Liver (tissue), 9 donors: ENCODE results near the gene STOX2. TPM values are rescaled to one million over a fixed set of nuclear protein-coding genes. Genes with fewer than 3 reads are reported as not detected.

Source experiments
- DNase-seq: peaks from one replicate; pipeline ENCODE4 v3.0.0-alpha.2; 2017; ENCODE audit warnings: low spot score
- H3K27ac ChIP-seq, 2 donors: one replicate each; pipeline ENCODE4 v1.7.0; 2013; ENCODE audit warnings: inconsistent platforms in 2 of 2, low read length in 2 of 2, control low read depth in 1 of 2, low read depth in 1 of 2, mild to moderate bottlenecking in 1 of 2
- H3K27me3 ChIP-seq, 4 donors: one replicate each; pipeline versions ENCODE4 v1.6.1 to v1.7.0; 2013; ENCODE audit warnings: low read length in 3 of 4, inconsistent platforms in 1 of 4, mild to moderate bottlenecking in 1 of 4, moderate library complexity in 1 of 4; ENCODE audit not compliant: control insufficient read depth in 4 of 4, insufficient read depth in 4 of 4
- H3K36me3 ChIP-seq, 4 donors: one replicate each; pipeline versions ENCODE4 v1.6.1 to v1.7.0; 2013; ENCODE audit warnings: low read length in 3 of 4, mild to moderate bottlenecking in 3 of 4, low read depth in 1 of 4, moderate library complexity in 1 of 4; ENCODE audit not compliant: control insufficient read depth in 4 of 4, insufficient read depth in 3 of 4
- H3K4me1 ChIP-seq, 4 donors: one replicate each; pipeline versions ENCODE4 v1.6.1 to v1.7.0; 2013; ENCODE audit warnings: low read length in 3 of 4, mild to moderate bottlenecking in 3 of 4, moderate library complexity in 1 of 4; ENCODE audit not compliant: control insufficient read depth in 4 of 4, insufficient read depth in 4 of 4
- H3K4me3 ChIP-seq, 3 donors: one replicate each; pipeline versions ENCODE4 v1.6.1 to v1.7.0; 2013; ENCODE audit warnings: low read length in 3 of 3, control low read depth in 1 of 3, low read depth in 1 of 3, mild to moderate bottlenecking in 1 of 3
- H3K9ac ChIP-seq, 2 donors: one replicate each; pipeline ENCODE4 v1.7.0; 2013; ENCODE audit warnings: low read length in 2 of 2, mild to moderate bottlenecking in 2 of 2, moderate library complexity in 2 of 2, control low read depth in 1 of 2, low read depth in 1 of 2
- H3K9me3 ChIP-seq, 4 donors: one replicate each; pipeline versions ENCODE4 v1.6.1 to v1.7.0; 2013; ENCODE audit warnings: low read length in 3 of 4; ENCODE audit not compliant: control insufficient read depth in 4 of 4
- ATF3 ChIP-seq: IDR thresholded peaks from 2 replicates; pipeline ENCODE4 v1.6.1; 2016; ENCODE audit warnings: antibody characterized with exemption
- EGR1 ChIP-seq, 2 donors: IDR thresholded peaks; 2 replicates each; pipeline ENCODE4 v1.6.1; 2016 to 2018; ENCODE audit warnings: antibody characterized with exemption in 2 of 2, low read depth in 2 of 2
- FOXA1 ChIP-seq: IDR thresholded peaks from 2 replicates; pipeline ENCODE4 v1.6.1; 2016; ENCODE audit warnings: antibody characterized with exemption
- FOXA2 ChIP-seq: IDR thresholded peaks from 2 replicates; pipeline ENCODE4 v1.6.1; 2016; ENCODE audit warnings: antibody characterized with exemption
- HNF4A ChIP-seq, 2 donors: conservative IDR thresholded peaks; 2 replicates each; pipeline ENCODE4 v1.6.1; 2016; ENCODE audit warnings: antibody characterized with exemption in 2 of 2, mild to moderate bottlenecking in 2 of 2
- HNF4G ChIP-seq: IDR thresholded peaks from 2 replicates; pipeline ENCODE4 v1.6.1; 2016; ENCODE audit warnings: antibody characterized with exemption
- JUND ChIP-seq, 2 donors: IDR thresholded peaks; 2 replicates each; pipeline ENCODE4 v1.6.1; 2016; ENCODE audit warnings: antibody characterized with exemption in 2 of 2
- MAX ChIP-seq: IDR thresholded peaks from 2 replicates; pipeline ENCODE4 v1.6.1; 2016; ENCODE audit warnings: antibody characterized with exemption
- NR2F2 ChIP-seq: IDR thresholded peaks from 2 replicates; pipeline ENCODE4 v1.6.1; 2016; ENCODE audit warnings: antibody characterized with exemption
- RAD21 ChIP-seq, 2 donors: IDR thresholded peaks; 2 replicates each; pipeline ENCODE4 v1.6.1; 2016; ENCODE audit warnings: antibody characterized with exemption in 2 of 2, mild to moderate bottlenecking in 2 of 2
- RXRA ChIP-seq, 2 donors: IDR thresholded peaks; 2 replicates each; pipeline ENCODE4 v1.6.1; 2017 to 2018; ENCODE audit warnings: antibody characterized with exemption in 2 of 2, mild to moderate bottlenecking in 1 of 2
- SP1 ChIP-seq: IDR thresholded peaks from 2 replicates; pipeline ENCODE4 v1.6.1; 2018; ENCODE audit warnings: antibody characterized with exemption, mild to moderate bottlenecking
- YY1 ChIP-seq: IDR thresholded peaks from 2 replicates; pipeline ENCODE4 v1.6.1; 2016; ENCODE audit warnings: antibody characterized with exemption, mild to moderate bottlenecking
- ZBTB33 ChIP-seq: IDR thresholded peaks from 2 replicates; pipeline ENCODE4 v1.6.1; 2016; ENCODE audit warnings: antibody characterized with exemption
- WGBS: extraction: QIAGEN DNeasy Blood & Tissue Kit; methylation state at CpG from one replicate; pipeline ENCODE4 v1.1.7; 2013; 5-methylcytosine and 5-hydroxymethylcytosine counted together
- polyA plus RNA-seq, 2 donors: library from polyadenylated mRNA; stranded (reverse) in 1 of 2; unstranded in 1 of 2; fragments of 200-250 nt in 1 of 2; fragments of >200 nt in 1 of 2; fragmentation: Nextera tagmentation in 1 of 2; extraction: Ambion mirVana in 1 of 2; gene quantifications; one replicate each; pipeline versions ENCODE4 v1.2.1 to v1.2.3, GENCODE V29; 2013 to 2015
- total RNA-seq, 2 donors: library from RNA; depleted of rRNA; stranded (reverse); fragments of >200 nt; gene quantifications; one replicate each; pipeline ENCODE4 v1.2.3, GENCODE V29; 2014
- TF ChIP-seq, protein P1 (sequence below): IDR thresholded peaks from 2 replicates; pipeline ENCODE4 v1.6.1; 2016; ENCODE audit warnings: antibody characterized with exemption, mild to moderate bottlenecking
- donor health status: healthy.
- donor health status: healthy.
- donor health status: healthy.
- donor health status: healthy.
- donor health status: healthy.

STOX2 gene
- total and polyA plus RNA-seq, 4 donors, result 1.4 to 12.6 (median 1.6) TPM

- TF ChIP-seq, protein P1, sequence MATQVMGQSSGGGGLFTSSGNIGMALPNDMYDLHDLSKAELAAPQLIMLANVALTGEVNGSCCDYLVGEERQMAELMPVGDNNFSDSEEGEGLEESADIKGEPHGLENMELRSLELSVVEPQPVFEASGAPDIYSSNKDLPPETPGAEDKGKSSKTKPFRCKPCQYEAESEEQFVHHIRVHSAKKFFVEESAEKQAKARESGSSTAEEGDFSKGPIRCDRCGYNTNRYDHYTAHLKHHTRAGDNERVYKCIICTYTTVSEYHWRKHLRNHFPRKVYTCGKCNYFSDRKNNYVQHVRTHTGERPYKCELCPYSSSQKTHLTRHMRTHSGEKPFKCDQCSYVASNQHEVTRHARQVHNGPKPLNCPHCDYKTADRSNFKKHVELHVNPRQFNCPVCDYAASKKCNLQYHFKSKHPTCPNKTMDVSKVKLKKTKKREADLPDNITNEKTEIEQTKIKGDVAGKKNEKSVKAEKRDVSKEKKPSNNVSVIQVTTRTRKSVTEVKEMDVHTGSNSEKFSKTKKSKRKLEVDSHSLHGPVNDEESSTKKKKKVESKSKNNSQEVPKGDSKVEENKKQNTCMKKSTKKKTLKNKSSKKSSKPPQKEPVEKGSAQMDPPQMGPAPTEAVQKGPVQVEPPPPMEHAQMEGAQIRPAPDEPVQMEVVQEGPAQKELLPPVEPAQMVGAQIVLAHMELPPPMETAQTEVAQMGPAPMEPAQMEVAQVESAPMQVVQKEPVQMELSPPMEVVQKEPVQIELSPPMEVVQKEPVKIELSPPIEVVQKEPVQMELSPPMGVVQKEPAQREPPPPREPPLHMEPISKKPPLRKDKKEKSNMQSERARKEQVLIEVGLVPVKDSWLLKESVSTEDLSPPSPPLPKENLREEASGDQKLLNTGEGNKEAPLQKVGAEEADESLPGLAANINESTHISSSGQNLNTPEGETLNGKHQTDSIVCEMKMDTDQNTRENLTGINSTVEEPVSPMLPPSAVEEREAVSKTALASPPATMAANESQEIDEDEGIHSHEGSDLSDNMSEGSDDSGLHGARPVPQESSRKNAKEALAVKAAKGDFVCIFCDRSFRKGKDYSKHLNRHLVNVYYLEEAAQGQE, result peak; percentile 63
- TF ChIP-seq YY1 (peak; percentile 67), SP1 (peak; percentile 86), FOXA2 (no peak)
These were observed 159.8 kb downstream of the STOX2 start (continued) for GRCh38 chr4:184064877-184065276.

GRCh38 chr4:184066584-184067300 is 161.6 kb downstream of the STOX2 start:
- Histone ChIP-seq H3K9me3 (peaks cover 0 to under 1% (median under 1%) of the 10 kb centered on the region in 4 donors), H3K4me3 (no peak overlapping the region), H3K27ac (peak overlapping the region; percentile 73 to 78), H3K4me1 (peaks cover 13 to 32% (median 28%) of the 10 kb centered on the region in 4 donors), H3K27me3 (no peaks in the 10 kb centered on the region), H3K36me3 (no peaks in the 10 kb centered on the region), H3K9ac (peak overlapping the region; percentile 14 to 51)
- peak in 1 of 2 donors; percentile 21 for TF ChIP-seq JUND (IDR thresholded peaks at IDR 0.05)
- TF ChIP-seq, protein P1, result no peak
- peak; percentile 65 for TF ChIP-seq YY1
- peak; percentile 19 for TF ChIP-seq FOXA2
- TF ChIP-seq EGR1 (IDR thresholded peaks at IDR 0.05; ENCODE audit: low read depth in 2 of 2), result no peak
- TF ChIP-seq HNF4G, result no peak
- peak; percentile 44 for TF ChIP-seq ZBTB33
- TF ChIP-seq RAD21 (IDR thresholded peaks at IDR 0.05), result peak; percentile 28 to 37
- peak; percentile 81 for TF ChIP-seq SP1
- TF ChIP-seq ATF3, result peak; percentile 12
- peak; percentile 66 to 74 for TF ChIP-seq RXRA (IDR thresholded peaks at IDR 0.05)
- TF ChIP-seq FOXA1, result no peak
- peak; percentile 95 for TF ChIP-seq NR2F2
- peak; percentile 63 to 73 for TF ChIP-seq HNF4A (conservative IDR thresholded peaks at IDR 0.05)
- peak; percentile 69 for TF ChIP-seq MAX
- no peak for DNase-seq
- 25% methylated on average over 9 of the region's 9 CpGs for WGBS
